Erythroblast (primary cell): ENCODE results near the gene PCLO.

ENCODE experiments used
- GATA1 ChIP-seq: IDR thresholded peaks from 2 replicates; pipeline ENCODE4 v1.6.1; 2011; ENCODE audit warnings: low read depth, mild to moderate bottlenecking, control low read depth, low read length, moderate library complexity
- POLR2A ChIP-seq: IDR thresholded peaks from 2 replicates; pipeline ENCODE4 v1.6.1; 2011; ENCODE audit warnings: mild to moderate bottlenecking, low read length

- TF ChIP-seq POLR2A: no peak
- TF ChIP-seq GATA1: no peak
Measured at GRCh38 chr7:82810558-82811259, 352.0 kb downstream of the PCLO start.
